Activated naive CD4-positive, alpha-beta T cell treated with anti-CD3 and anti-CD28 coated beads, Interleukin-2, amount 10 ng/mL, durations not matched to agents 7 days and 5 days (primary cell): ENCODE measurements around the gene SENP6.
"Not testable (repeated sequence)": the region's sequence is repeated elsewhere in the genome, so short reads cannot be mapped to it uniquely, and the experiment has no call there.

Experiments
- CTCF ChIA-PET: fragments of 350-600 bp; sonication (Branson Sonifier 250); formaldehyde crosslinking; loops from one replicate; lab custom pipeline; 2021; ENCODE audit warnings: antibody characterized with exemption; lab: Charles Lee
- DNase-seq: peaks from one replicate; pipeline ENCODE4 v3.0.0-alpha.2; 2020
- H3K27ac Mint-ChIP-seq: one replicate; pipeline ENCODE4 v1.8.0; 2021; ENCODE audit warnings: mild to moderate bottlenecking, moderate library complexity, mixed read lengths
- H3K27me3 Mint-ChIP-seq: one replicate; pipeline ENCODE4 v1.8.0; 2021; ENCODE audit warnings: mild to moderate bottlenecking, mixed read lengths
- H3K36me3 Mint-ChIP-seq: one replicate; pipeline ENCODE4 v1.8.0; 2021; ENCODE audit warnings: mixed read lengths
- H3K4me1 Mint-ChIP-seq: one replicate; pipeline ENCODE4 v1.8.0; 2021; ENCODE audit warnings: mixed read lengths
- H3K4me3 Mint-ChIP-seq: one replicate; pipeline ENCODE4 v1.8.0; 2021; ENCODE audit warnings: mild to moderate bottlenecking, moderate library complexity, mixed read lengths
- H3K9me3 Mint-ChIP-seq: one replicate; pipeline ENCODE4 v1.8.0; 2021; ENCODE audit warnings: mixed read lengths

SENP6 gene

GRCh38 chr6:75657327-75657726 lies 55.6 kb downstream of the SENP6 start:
- Mint-ChIP-seq H3K4me1 (no peaks in the 10 kb centered on the region), H3K27me3 (no peaks in the 10 kb centered on the region), H3K27ac (no peak overlapping the region), H3K4me3 (no peak overlapping the region), H3K36me3 (peaks cover 45% of the 10 kb centered on the region), H3K9me3 (no peaks in the 10 kb centered on the region)
- CTCF ChIA-PET, result no interaction called here
- no peak for DNase-seq

GRCh38 chr6:75666592-75666991 lies 64.9 kb downstream of the SENP6 start:
- Mint-ChIP-seq H3K9me3 (no peaks in the 10 kb centered on the region), H3K27ac (no peak overlapping the region), H3K36me3 (peaks cover 40% of the 10 kb centered on the region)

GRCh38 chr6:75673884-75674283 lies 72.2 kb downstream of the SENP6 start:
- Mint-ChIP-seq H3K4me3 (no peak overlapping the region), H3K27me3 (no peaks in the 10 kb centered on the region), H3K9me3 (no peaks in the 10 kb centered on the region), H3K36me3 (peaks cover 39% of the 10 kb centered on the region), H3K4me1 (no peaks in the 10 kb centered on the region), H3K27ac (no peak overlapping the region)
- CTCF ChIA-PET, result no interaction called here
- no peak for DNase-seq

More at GRCh38 chr6:75666592-75666991, 64.9 kb downstream of the SENP6 start:
- no peak overlapping the region for H3K4me3 Mint-ChIP-seq
- no peaks in the 10 kb centered on the region for H3K27me3 Mint-ChIP-seq
- CTCF ChIA-PET, result no interaction called here
- no peaks in the 10 kb centered on the region for H3K4me1 Mint-ChIP-seq
- DNase-seq, result no peak

GRCh38 chr6:75676377-75676776 lies 74.7 kb downstream of the SENP6 start:
- CTCF ChIA-PET, result no interaction called here
- peaks cover 3% of the 10 kb centered on the region for H3K9me3 Mint-ChIP-seq
- H3K27me3 Mint-ChIP-seq, result no peaks in the 10 kb centered on the region
- DNase-seq, result no peak
- H3K27ac Mint-ChIP-seq, result no peak overlapping the region
- no peaks in the 10 kb centered on the region for H3K4me1 Mint-ChIP-seq
- no peak overlapping the region for H3K4me3 Mint-ChIP-seq
- peaks cover 56% of the 10 kb centered on the region for H3K36me3 Mint-ChIP-seq

- H3K9me3 Mint-ChIP-seq, result peaks cover 21% of the 10 kb centered on the region
- H3K27me3 Mint-ChIP-seq, H3K4me3 Mint-ChIP-seq, DNase-seq, H3K27ac Mint-ChIP-seq, CTCF ChIA-PET: not testable (repeated sequence)
- H3K36me3 Mint-ChIP-seq, result peaks cover 93% of the 10 kb centered on the region
- H3K4me1 Mint-ChIP-seq, result peaks cover 11% of the 10 kb centered on the region
These were observed 80.9 kb downstream of the SENP6 start for GRCh38 chr6:75682548-75682947.

GRCh38 chr6:75683005-75683404 lies 81.3 kb downstream of the SENP6 start:
- H3K27me3 Mint-ChIP-seq, DNase-seq, CTCF ChIA-PET, H3K4me3 Mint-ChIP-seq, H3K27ac Mint-ChIP-seq: not testable (repeated sequence)
- peaks cover 16% of the 10 kb centered on the region for H3K4me1 Mint-ChIP-seq
- H3K36me3 Mint-ChIP-seq, result peaks cover 94% of the 10 kb centered on the region
- H3K9me3 Mint-ChIP-seq, result peaks cover 21% of the 10 kb centered on the region

GRCh38 chr6:75687535-75687934 lies 85.9 kb downstream of the SENP6 start:
- Mint-ChIP-seq H3K4me1 (peaks cover 20% of the 10 kb centered on the region), H3K9me3 (peaks cover 10% of the 10 kb centered on the region), H3K36me3 (peaks cover 63% of the 10 kb centered on the region), H3K27ac (peak overlapping the region; percentile 49)
- CTCF ChIA-PET, H3K4me3 Mint-ChIP-seq, H3K27me3 Mint-ChIP-seq, DNase-seq: not testable (repeated sequence)

GRCh38 chr6:75687937-75688336 lies 86.3 kb downstream of the SENP6 start:
- H3K27me3 Mint-ChIP-seq, H3K9me3 Mint-ChIP-seq, DNase-seq, CTCF ChIA-PET, H3K4me3 Mint-ChIP-seq: not testable (repeated sequence)
- peaks cover 20% of the 10 kb centered on the region for H3K4me1 Mint-ChIP-seq
- H3K36me3 Mint-ChIP-seq, result peaks cover 59% of the 10 kb centered on the region
- H3K27ac Mint-ChIP-seq, result peak overlapping the region; percentile 49

GRCh38 chr6:75689576-75689975 lies 87.9 kb downstream of the SENP6 start:
- peaks cover 1% of the 10 kb centered on the region for H3K9me3 Mint-ChIP-seq
- no peak for DNase-seq
- H3K27me3 Mint-ChIP-seq, result no peaks in the 10 kb centered on the region
- H3K36me3 Mint-ChIP-seq, result peaks cover 46% of the 10 kb centered on the region
- CTCF ChIA-PET, result no interaction called here
- no peak overlapping the region for H3K27ac Mint-ChIP-seq
- H3K4me3 Mint-ChIP-seq, result no peak overlapping the region
- peaks cover 20% of the 10 kb centered on the region for H3K4me1 Mint-ChIP-seq

- Mint-ChIP-seq H3K27ac (no peak overlapping the region), H3K27me3 (no peaks in the 10 kb centered on the region), H3K36me3 (peaks cover 37% of the 10 kb centered on the region), H3K4me1 (peaks cover 20% of the 10 kb centered on the region), H3K4me3 (no peak overlapping the region), H3K9me3 (peaks cover 1% of the 10 kb centered on the region)
- CTCF ChIA-PET, result no interaction called here
- no peak for DNase-seq
These were observed 89.3 kb downstream of the SENP6 start for GRCh38 chr6:75691012-75691411.

- H3K4me3 Mint-ChIP-seq, result no peak overlapping the region
- no peaks in the 10 kb centered on the region for H3K9me3 Mint-ChIP-seq
- CTCF ChIA-PET, result no interaction called here
- H3K27me3 Mint-ChIP-seq, result no peaks in the 10 kb centered on the region
- no peak overlapping the region for H3K27ac Mint-ChIP-seq
- H3K36me3 Mint-ChIP-seq, result peaks cover 26% of the 10 kb centered on the region
- no peaks in the 10 kb centered on the region for H3K4me1 Mint-ChIP-seq
- no peak for DNase-seq
These were observed 91.9 kb downstream of the SENP6 start for GRCh38 chr6:75693534-75693933.

- Mint-ChIP-seq H3K9me3 (no peaks in the 10 kb centered on the region), H3K27me3 (no peaks in the 10 kb centered on the region), H3K4me1 (no peaks in the 10 kb centered on the region), H3K4me3 (no peak overlapping the region), H3K36me3 (peaks cover 23% of the 10 kb centered on the region), H3K27ac (no peak overlapping the region)
- CTCF ChIA-PET, result no interaction called here
- no peak for DNase-seq
These were observed 92.7 kb downstream of the SENP6 start for GRCh38 chr6:75694406-75694805.

- H3K9me3 Mint-ChIP-seq, CTCF ChIA-PET, H3K4me3 Mint-ChIP-seq, H3K4me1 Mint-ChIP-seq, H3K27me3 Mint-ChIP-seq, H3K27ac Mint-ChIP-seq, DNase-seq: not testable (repeated sequence)
- H3K36me3 Mint-ChIP-seq, result peaks cover 32% of the 10 kb centered on the region
These were observed 106.7 kb downstream of the SENP6 start for GRCh38 chr6:75708334-75708733.

- DNase-seq, result no peak
- no peaks in the 10 kb centered on the region for H3K4me1 Mint-ChIP-seq
- no peaks in the 10 kb centered on the region for H3K9me3 Mint-ChIP-seq
- CTCF ChIA-PET, result no interaction called here
- no peak overlapping the region for H3K27ac Mint-ChIP-seq
- no peaks in the 10 kb centered on the region for H3K27me3 Mint-ChIP-seq
- H3K4me3 Mint-ChIP-seq, result no peak overlapping the region
- peaks cover 35% of the 10 kb centered on the region for H3K36me3 Mint-ChIP-seq
These were observed 109.5 kb downstream of the SENP6 start for GRCh38 chr6:75711173-75711572.

- Mint-ChIP-seq H3K27me3 (no peaks in the 10 kb centered on the region), H3K27ac (no peak overlapping the region), H3K9me3 (no peaks in the 10 kb centered on the region), H3K4me1 (no peaks in the 10 kb centered on the region), H3K4me3 (no peak overlapping the region), H3K36me3 (peaks cover 11% of the 10 kb centered on the region)
- DNase-seq, result no peak
- CTCF ChIA-PET, result no interaction called here
These were observed 117.5 kb downstream of the SENP6 start for GRCh38 chr6:75719133-75719532.

GRCh38 chr6:75723382-75723781 lies 121.7 kb downstream of the SENP6 start:
- Mint-ChIP-seq H3K4me1 (no peaks in the 10 kb centered on the region), H3K27ac (no peak overlapping the region), H3K27me3 (no peaks in the 10 kb centered on the region), H3K4me3 (no peak overlapping the region), H3K36me3 (no peaks in the 10 kb centered on the region), H3K9me3 (no peaks in the 10 kb centered on the region)
- DNase-seq, result no peak
- CTCF ChIA-PET, result interaction anchor here (0.7 kb wide), 1 partner anchor 68 kb away, joined by 4 read pairs; no protein-coding TSS in a partner anchor
